ENCODE results near the gene CCDC157.

CCDC157 gene

GRCh38 chr22:30424534-30425326 is 67.9 kb downstream of the CCDC157 start:
- Mint-ChIP-seq H3K4me3 (peak overlapping the region; percentile 88), H3K36me3 (ENCODE audit: low read depth) (peaks cover 40% of the 10 kb centered on the region), H3K9me3 (no peaks in the 10 kb centered on the region), H3K27ac (peak overlapping the region; percentile 95), H3K4me1 (ENCODE audit: low read depth) (peaks cover 59% of the 10 kb centered on the region), H3K27me3 (no peaks in the 10 kb centered on the region)
- intact Hi-C loops (cut with micrococcal nuclease): loop anchor here (2.0 kb wide), 1 partner anchor 68 kb away; the partner anchor contains the start of genes CCDC157 and SF3A1

DNA sequence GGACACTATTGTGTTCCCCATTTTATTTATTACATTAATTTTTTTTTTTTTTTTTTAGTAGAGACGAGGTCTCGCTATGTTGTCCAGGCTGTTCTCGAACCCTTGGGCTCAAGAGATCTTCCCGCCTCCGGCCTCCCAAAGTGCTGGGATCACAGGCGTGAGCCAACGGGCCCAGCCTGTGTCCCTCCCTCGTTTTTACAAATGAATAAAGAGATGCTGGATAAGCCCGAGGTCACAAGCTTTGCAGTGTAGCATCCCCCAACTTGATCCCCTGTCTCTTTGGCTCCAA is 68.5 kb downstream of the CCDC157 start:
- intact Hi-C loops (cut with micrococcal nuclease): loop anchor here (2.0 kb wide), 1 partner anchor 68 kb away; the partner anchor contains the start of genes CCDC157 and SF3A1
- H3K4me1 Mint-ChIP-seq (ENCODE audit: low read depth): peaks cover 59% of the 10 kb centered on the region
- peak overlapping the region; percentile 97 for H3K4me3 Mint-ChIP-seq
- H3K27me3 Mint-ChIP-seq: no peaks in the 10 kb centered on the region
- H3K27ac Mint-ChIP-seq: peak overlapping the region; percentile 91
- no peaks in the 10 kb centered on the region for H3K9me3 Mint-ChIP-seq
- H3K36me3 Mint-ChIP-seq (ENCODE audit: low read depth): peaks cover 45% of the 10 kb centered on the region

- Mint-ChIP-seq H3K27me3 (no peaks in the 10 kb centered on the region), H3K27ac (peak within 1 kb of the TSS; percentile 91), H3K36me3 (ENCODE audit: low read depth) (peaks cover 47% of the 10 kb centered on the region), H3K4me3 (peak within 1 kb of the TSS; percentile 97), H3K9me3 (no peaks in the 10 kb centered on the region), H3K4me1 (ENCODE audit: low read depth) (peaks cover 53% of the 10 kb centered on the region)
- intact Hi-C loops (cut with micrococcal nuclease): loop anchor here (1.0 to 2.0 kb wide), 2 partner anchors 35 to 69 kb away; partner anchors contain the start of genes CCDC157 and SF3A1
These were observed 69.0 kb downstream of the CCDC157 start, which contains the start of gene MTFP1 for GRCh38 chr22:30425616-30426387. MTFP1 (plus strand) TSS chr22:30425768; CDS start chr22:30425880, 112 bp downstream.
